KMS-11 (cell line): Measurements from ENCODE around the gene GRK1.
A peak's percentile ranks its signal among the peaks of the same experiment; 100 is the strongest.

Source experiments
- H2AFZ ChIP-seq: fragments of 200-600 bp; sonication (generic); 2 replicates; pipeline ENCODE4 v1.6.1; 2016; ENCODE audit warnings: antibody characterized with exemption, mixed run types, low read depth
- H3K27ac ChIP-seq: fragments of 200-600 bp; sonication (generic); 2 replicates; pipeline ENCODE4 v1.6.1; 2016; ENCODE audit warnings: mild to moderate bottlenecking, mixed run types
- H3K27me3 ChIP-seq: fragments of 200-600 bp; sonication (generic); 2 replicates; pipeline ENCODE4 v1.6.1; 2017; ENCODE audit warnings: mild to moderate bottlenecking, low read depth, mixed run types, moderate library complexity; ENCODE audit not compliant: insufficient read depth
- H3K36me3 ChIP-seq: fragments of 200-600 bp; sonication (generic); 2 replicates; pipeline ENCODE4 v1.6.1; 2017; ENCODE audit warnings: mild to moderate bottlenecking, mixed run types; ENCODE audit not compliant: insufficient read depth
- H3K4me1 ChIP-seq: fragments of 200-600 bp; sonication (generic); 2 replicates; pipeline ENCODE4 v1.6.1; 2016; ENCODE audit warnings: mild to moderate bottlenecking, low read depth, mixed run types; ENCODE audit not compliant: poor library complexity, severe bottlenecking
- H3K4me2 ChIP-seq: fragments of 200-600 bp; sonication (generic); 2 replicates; pipeline ENCODE4 v1.7.0; 2016; ENCODE audit warnings: mild to moderate bottlenecking, mixed run types
- H3K4me3 ChIP-seq: fragments of 200-600 bp; sonication (generic); IDR thresholded peaks from 2 replicates; pipeline ENCODE4 v1.6.1; 2017; ENCODE audit warnings: low read depth, low read length, mixed read lengths; ENCODE audit not compliant: insufficient read depth
- H3K79me2 ChIP-seq: fragments of 200-600 bp; sonication (generic); 2 replicates; pipeline ENCODE4 v1.6.1; 2016; ENCODE audit warnings: low read depth, mixed run types; ENCODE audit not compliant: insufficient read depth
- H3K9ac ChIP-seq: fragments of 200-600 bp; sonication (generic); 2 replicates; pipeline ENCODE4 v1.6.1; 2016; ENCODE audit warnings: mild to moderate bottlenecking, mixed run types
- H4K20me1 ChIP-seq: fragments of 200-600 bp; sonication (generic); 2 replicates; pipeline ENCODE4 v1.6.1; 2016; ENCODE audit warnings: mild to moderate bottlenecking, mixed run types; ENCODE audit not compliant: insufficient read depth
- TF ChIP-seq, protein P1 (sequence below): fragments of 200-600 bp; sonication (generic); conservative IDR thresholded peaks from 2 replicates; pipeline ENCODE4 v1.6.1; 2017; ENCODE audit warnings: low read depth, mild to moderate bottlenecking, antibody characterized with exemption, low read length, moderate library complexity, mixed read lengths

GRK1 gene

DNA sequence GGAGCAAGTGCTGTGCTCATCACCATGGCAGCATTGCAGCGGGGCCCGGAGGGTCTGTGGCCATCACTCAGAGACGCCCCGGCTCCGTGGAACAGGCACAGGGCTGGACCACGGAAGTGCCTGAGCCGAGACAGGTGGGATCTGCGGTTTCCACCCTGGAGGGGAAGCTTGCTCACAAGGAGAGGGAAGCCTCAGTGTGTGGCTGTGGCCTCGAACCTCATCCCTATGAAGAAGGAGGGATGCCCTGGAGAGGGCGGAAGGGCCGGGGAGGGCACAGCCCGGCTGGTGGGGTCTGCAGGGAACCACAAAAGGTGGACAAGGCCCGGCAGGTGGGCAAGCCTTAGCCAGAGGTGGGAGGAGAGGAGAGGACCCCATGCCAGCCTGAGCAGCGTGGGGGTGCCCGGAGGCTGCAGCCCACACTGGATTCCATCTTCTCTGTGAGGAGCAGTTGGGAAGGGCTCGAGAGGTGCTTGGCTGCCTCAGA, 61.6 kb downstream of the GRK1 start:
- TF ChIP-seq, protein P1, sequence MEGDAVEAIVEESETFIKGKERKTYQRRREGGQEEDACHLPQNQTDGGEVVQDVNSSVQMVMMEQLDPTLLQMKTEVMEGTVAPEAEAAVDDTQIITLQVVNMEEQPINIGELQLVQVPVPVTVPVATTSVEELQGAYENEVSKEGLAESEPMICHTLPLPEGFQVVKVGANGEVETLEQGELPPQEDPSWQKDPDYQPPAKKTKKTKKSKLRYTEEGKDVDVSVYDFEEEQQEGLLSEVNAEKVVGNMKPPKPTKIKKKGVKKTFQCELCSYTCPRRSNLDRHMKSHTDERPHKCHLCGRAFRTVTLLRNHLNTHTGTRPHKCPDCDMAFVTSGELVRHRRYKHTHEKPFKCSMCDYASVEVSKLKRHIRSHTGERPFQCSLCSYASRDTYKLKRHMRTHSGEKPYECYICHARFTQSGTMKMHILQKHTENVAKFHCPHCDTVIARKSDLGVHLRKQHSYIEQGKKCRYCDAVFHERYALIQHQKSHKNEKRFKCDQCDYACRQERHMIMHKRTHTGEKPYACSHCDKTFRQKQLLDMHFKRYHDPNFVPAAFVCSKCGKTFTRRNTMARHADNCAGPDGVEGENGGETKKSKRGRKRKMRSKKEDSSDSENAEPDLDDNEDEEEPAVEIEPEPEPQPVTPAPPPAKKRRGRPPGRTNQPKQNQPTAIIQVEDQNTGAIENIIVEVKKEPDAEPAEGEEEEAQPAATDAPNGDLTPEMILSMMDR: no peak
- no peak overlapping the region for H3K9ac ChIP-seq
- H3K27me3 ChIP-seq: peaks cover 29% of the 10 kb centered on the region
- no peak overlapping the region for H3K4me2 ChIP-seq
- H4K20me1 ChIP-seq: no peaks in the 10 kb centered on the region
- H3K4me1 ChIP-seq: peaks cover 7% of the 10 kb centered on the region
- no peaks in the 10 kb centered on the region for H3K79me2 ChIP-seq
- H3K36me3 ChIP-seq: no peaks in the 10 kb centered on the region
- no peak overlapping the region for H3K4me3 ChIP-seq
- H3K27ac ChIP-seq: no peak overlapping the region
- no peak overlapping the region for H2AFZ ChIP-seq

- Histone ChIP-seq H3K27me3 (peaks cover 29% of the 10 kb centered on the region), H3K4me2 (no peak overlapping the region), H3K27ac (no peak overlapping the region), H3K4me3 (no peak overlapping the region), H3K4me1 (peaks cover 3% of the 10 kb centered on the region), H2AFZ (no peak overlapping the region), H4K20me1 (no peaks in the 10 kb centered on the region), H3K36me3 (no peaks in the 10 kb centered on the region), H3K79me2 (no peaks in the 10 kb centered on the region), H3K9ac (no peak overlapping the region)
- TF ChIP-seq, protein P1: no peak
Observed at GRCh38 chr13:113729187-113730019, 62.4 kb downstream of the GRK1 start.

DNA sequence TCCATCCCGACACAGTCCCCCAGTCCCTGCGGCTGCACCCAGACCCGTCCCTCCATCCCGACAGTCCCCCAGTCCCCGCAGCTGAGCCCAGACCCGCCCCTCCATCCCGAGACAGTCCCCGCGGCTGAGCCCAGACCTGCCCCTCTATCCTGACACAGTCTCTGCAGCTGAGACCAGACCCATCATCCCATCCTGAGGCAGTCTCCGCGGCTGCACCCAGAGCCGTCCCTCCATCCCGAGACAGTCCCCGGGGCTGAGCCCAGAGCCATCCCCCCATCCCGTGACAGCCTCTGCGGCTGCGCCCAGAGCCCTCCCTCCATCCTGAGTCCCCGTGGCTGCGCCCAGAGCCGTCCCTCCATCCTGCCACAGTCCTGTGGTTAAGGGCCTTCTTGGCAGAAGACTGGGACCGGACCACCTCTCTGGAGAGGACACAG, 63.3 kb downstream of the GRK1 start:
- Histone ChIP-seq H3K4me3 (no peak overlapping the region), H3K4me2 (no peak overlapping the region), H2AFZ (no peak overlapping the region), H3K36me3 (no peaks in the 10 kb centered on the region), H3K27me3 (peaks cover 29% of the 10 kb centered on the region), H3K79me2 (no peaks in the 10 kb centered on the region), H3K9ac (no peak overlapping the region), H3K27ac (no peak overlapping the region), H4K20me1 (no peaks in the 10 kb centered on the region), H3K4me1 (no peaks in the 10 kb centered on the region)
- TF ChIP-seq, protein P1: no peak

DNA sequence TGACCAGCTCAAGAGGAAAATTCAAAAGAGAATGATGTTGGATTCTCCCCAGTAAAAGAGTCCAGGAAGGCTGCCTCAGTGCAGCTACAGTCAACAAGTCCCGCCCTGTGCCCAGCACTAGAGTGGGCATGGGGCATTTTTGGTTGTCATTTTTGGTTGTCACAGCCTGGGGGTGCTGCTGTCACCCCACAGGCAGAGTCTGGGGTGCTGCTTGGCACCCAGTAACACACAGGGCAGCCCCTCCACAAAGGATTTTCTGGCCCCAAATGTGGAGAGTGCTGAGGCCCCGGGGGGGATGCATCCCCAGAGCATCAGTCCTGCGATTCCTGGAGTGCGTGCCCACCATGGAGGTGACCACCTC, 63.8 kb downstream of the GRK1 start:
- no peak overlapping the region for H3K4me3 ChIP-seq
- no peaks in the 10 kb centered on the region for H3K36me3 ChIP-seq
- TF ChIP-seq, protein P1: peak; percentile 33; the same call in 1 of the 2 replicates
- H3K27ac ChIP-seq: no peak overlapping the region
- H3K4me2 ChIP-seq: no peak overlapping the region
- H3K4me1 ChIP-seq: no peaks in the 10 kb centered on the region
- H3K9ac ChIP-seq: no peak overlapping the region
- no peaks in the 10 kb centered on the region for H4K20me1 ChIP-seq
- H2AFZ ChIP-seq: no peak overlapping the region
- peaks cover 29% of the 10 kb centered on the region for H3K27me3 ChIP-seq
- no peaks in the 10 kb centered on the region for H3K79me2 ChIP-seq
